Immature natural killer cell (primary cell): ENCODE data around the gene MRPL46. TPM values are rescaled to one million over a fixed set of nuclear protein-coding genes. Genes with fewer than 3 reads are reported as not detected.
"Not testable (repeated sequence)": the region's sequence is repeated elsewhere in the genome, so short reads cannot be mapped to it uniquely, and the experiment has no call there.

ENCODE experiments used
- DNase-seq, 3 donors: peaks; one replicate each; pipeline ENCODE4 v3.0.0; 2022; ENCODE audit warnings: mixed read lengths in 1 of 3
- H3K27ac Mint-ChIP-seq, 6 donors: one replicate each; pipeline ENCODE4 v1.8.0; 2020; ENCODE audit warnings: mixed read lengths in 6 of 6, mild to moderate bottlenecking in 5 of 6, inconsistent platforms in 4 of 6, moderate library complexity in 3 of 6
- H3K27me3 Mint-ChIP-seq, 3 donors: one replicate each; pipeline ENCODE4 v1.8.0; 2020 to 2021; ENCODE audit warnings: low read depth in 3 of 3, mild to moderate bottlenecking in 3 of 3, mixed read lengths in 3 of 3, moderate library complexity in 3 of 3, inconsistent platforms in 1 of 3
- H3K36me3 Mint-ChIP-seq, 3 donors: one replicate each; pipeline ENCODE4 v1.8.0; 2020; ENCODE audit warnings: mixed read lengths in 3 of 3, inconsistent platforms in 2 of 3, mild to moderate bottlenecking in 2 of 3
- H3K4me1 Mint-ChIP-seq, 2 donors: one replicate each; pipeline ENCODE4 v1.8.0; 2020; ENCODE audit warnings: inconsistent platforms in 2 of 2, mild to moderate bottlenecking in 2 of 2, mixed read lengths in 2 of 2, moderate library complexity in 1 of 2
- H3K4me3 Mint-ChIP-seq, 5 donors: one replicate each; pipeline ENCODE4 v1.8.0; 2020; ENCODE audit warnings: mild to moderate bottlenecking in 5 of 5, mixed read lengths in 5 of 5, inconsistent platforms in 3 of 5, moderate library complexity in 3 of 5
- H3K9me3 Mint-ChIP-seq, 6 donors: one replicate each; pipeline ENCODE4 v1.8.0; 2020; ENCODE audit warnings: mild to moderate bottlenecking in 6 of 6, mixed read lengths in 6 of 6, inconsistent platforms in 4 of 6, moderate library complexity in 3 of 6
- polyA plus RNA-seq, 3 donors: library from polyadenylated mRNA; unstranded; fragments of 300-500 nt; fragmentation: Illumina TruSeq; gene quantifications; one replicate each; pipeline ENCODE4 v1.2.3, GENCODE V29; 2021

The MRPL46 gene
- polyA plus RNA-seq, 3 donors from 2014 or later, result 37.8 to 45.8 (median 45.7) TPM

DNA sequence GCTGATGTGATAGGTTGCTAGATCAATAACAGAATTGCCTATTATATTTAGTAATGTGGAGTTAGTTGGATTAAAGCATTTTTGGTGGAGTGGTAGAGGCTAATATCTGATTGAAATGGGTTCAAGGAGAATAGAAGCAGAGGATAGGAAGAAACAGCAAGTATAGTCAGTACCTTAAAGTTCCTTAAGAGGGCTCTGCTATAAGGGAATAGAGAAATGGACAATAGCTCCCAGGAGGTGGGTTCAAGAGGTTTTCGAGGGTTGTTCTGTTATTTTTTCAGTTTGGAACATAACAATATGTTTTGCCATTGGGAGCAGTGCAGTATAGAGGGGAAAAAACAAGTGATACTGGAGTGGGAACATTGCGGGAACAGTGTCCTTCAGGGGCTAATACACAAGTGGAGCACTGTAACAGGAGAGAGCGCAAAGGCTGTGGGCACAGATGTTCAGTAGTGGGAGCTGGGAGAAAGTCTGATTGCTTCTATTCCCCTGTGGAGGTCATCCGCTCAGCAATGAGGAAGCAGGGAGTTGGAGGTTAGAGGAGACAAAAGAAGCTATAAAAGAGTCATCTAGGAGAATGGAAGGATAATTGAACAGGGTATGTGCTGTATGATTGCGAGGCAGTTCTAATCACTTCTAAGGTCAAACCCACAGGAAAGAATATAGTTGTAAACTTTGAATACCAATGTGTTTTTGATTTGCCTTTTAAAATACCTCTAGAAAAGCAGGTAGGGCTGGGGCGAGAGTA is 3.6 kb upstream of the MRPL46 start:
- Mint-ChIP-seq H3K9me3 (no peaks in the 10 kb centered on the region), H3K4me1 (peaks cover 27 to 30% of the 10 kb centered on the region in 2 donors)
- DNase-seq, result no peak

DNA sequence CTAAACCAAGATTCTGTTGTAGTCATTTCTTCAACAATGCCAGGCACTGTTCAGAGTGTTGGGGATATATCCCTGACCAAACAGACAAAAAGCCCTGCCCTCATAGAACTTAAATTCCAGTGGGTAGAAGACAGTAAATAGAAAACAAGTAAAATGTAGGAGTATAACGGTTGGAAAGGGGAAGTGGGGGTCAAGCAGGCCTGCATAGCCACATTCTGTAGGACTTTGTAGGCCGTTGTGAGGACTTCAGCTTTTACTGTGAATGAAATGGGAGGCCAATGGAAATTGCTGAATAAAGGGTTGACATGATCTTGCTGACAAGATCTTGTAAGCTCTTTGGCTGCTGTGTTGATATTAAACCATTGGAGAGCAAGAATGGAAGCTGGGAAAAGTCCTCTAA is 2.1 kb upstream of the MRPL46 start:
- Mint-ChIP-seq H3K36me3 (peaks cover 0 to 6% (median 0%) of the 10 kb centered on the region in 3 donors), H3K4me1 (peaks cover 33 to 35% of the 10 kb centered on the region in 2 donors), H3K27ac (no peak overlapping the region), H3K27me3 (peaks cover 5 to 14% (median 11%) of the 10 kb centered on the region in 3 donors), H3K4me3 (peak overlapping the region in 1 of 5 donors; percentile 98), H3K9me3 (no peaks in the 10 kb centered on the region)
- no peak for DNase-seq

More for the DNA sequence above, 3.6 kb upstream of the MRPL46 start:
- Mint-ChIP-seq H3K27me3 (peaks cover 5 to 14% (median 10%) of the 10 kb centered on the region in 3 donors), H3K27ac (no peak overlapping the region), H3K36me3 (peaks cover 0 to 15% (median 0%) of the 10 kb centered on the region in 3 donors), H3K4me3 (no peak overlapping the region)

DNA sequence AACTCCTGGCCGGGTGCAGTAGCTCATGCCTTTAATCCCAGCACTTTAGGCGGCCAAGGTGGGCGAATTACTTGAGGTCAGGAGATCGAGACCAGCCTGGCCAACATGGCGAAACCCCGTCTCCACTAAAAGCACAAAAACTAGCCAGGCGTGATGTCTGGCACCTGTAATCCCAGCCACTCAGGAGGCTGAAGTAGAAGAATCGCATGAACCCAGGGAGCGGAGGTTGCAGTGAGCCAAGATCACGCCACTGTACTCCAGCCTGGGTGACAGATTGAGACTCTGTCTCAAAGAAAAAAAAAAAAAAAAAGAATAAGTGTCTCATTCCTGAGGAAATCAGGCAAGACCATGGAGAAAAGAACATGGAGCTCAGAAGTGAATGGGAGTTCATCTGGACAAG is 1.5 kb upstream of the MRPL46 start:
- Mint-ChIP-seq H3K4me1 (peaks cover 33 to 35% of the 10 kb centered on the region in 2 donors), H3K4me3 (peak overlapping the region; percentile 85 to 98 (median 97)), H3K27ac (peak overlapping the region in 2 of 6 donors; percentile 97 to 98), H3K27me3 (peaks cover 5 to 14% (median 11%) of the 10 kb centered on the region in 3 donors), H3K36me3 (peaks cover 4 to 12% (median 5%) of the 10 kb centered on the region in 3 donors)
- H3K9me3 Mint-ChIP-seq, DNase-seq: not testable (repeated sequence)

DNA sequence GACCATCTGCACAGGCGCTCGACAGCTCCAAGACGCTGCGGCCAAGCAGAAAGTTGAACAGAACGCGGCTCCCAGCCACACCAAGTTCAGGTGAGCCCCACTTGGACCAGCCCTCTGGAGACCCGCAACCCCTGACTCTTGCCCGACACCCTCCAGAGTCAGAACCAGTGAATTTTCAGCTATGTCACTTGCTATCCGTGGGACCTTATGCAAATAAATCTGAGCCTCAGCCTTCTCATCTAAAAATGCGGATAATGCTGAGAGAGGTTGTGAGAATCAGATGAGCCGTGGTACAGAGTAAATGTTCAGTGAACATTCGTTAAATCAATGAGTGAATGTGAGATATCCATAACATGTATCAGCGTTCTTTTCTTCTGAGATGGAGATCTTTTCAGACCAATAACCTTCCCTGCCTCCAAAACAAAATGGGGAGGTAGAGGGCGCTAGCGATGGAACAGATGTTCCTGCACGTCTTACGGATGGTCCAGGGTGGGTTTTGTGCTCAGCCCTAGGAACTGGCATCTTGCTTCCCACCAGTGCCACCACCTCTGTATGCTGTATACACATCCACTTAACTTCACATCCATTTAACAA is 844 bp upstream of the MRPL46 start:
- H3K36me3 Mint-ChIP-seq, result peaks cover 6 to 16% (median 12%) of the 10 kb centered on the region in 3 donors
- peak overlapping the region; percentile 85 to 98 (median 97) for H3K4me3 Mint-ChIP-seq
- H3K27me3 Mint-ChIP-seq, result peaks cover 5 to 14% (median 11%) of the 10 kb centered on the region in 3 donors
- H3K27ac Mint-ChIP-seq, result peak overlapping the region; percentile 94 to 99 (median 98)
- peaks cover 33 to 35% of the 10 kb centered on the region in 2 donors for H3K4me1 Mint-ChIP-seq
- no peak for DNase-seq
- H3K9me3 Mint-ChIP-seq, result no peaks in the 10 kb centered on the region

DNA sequence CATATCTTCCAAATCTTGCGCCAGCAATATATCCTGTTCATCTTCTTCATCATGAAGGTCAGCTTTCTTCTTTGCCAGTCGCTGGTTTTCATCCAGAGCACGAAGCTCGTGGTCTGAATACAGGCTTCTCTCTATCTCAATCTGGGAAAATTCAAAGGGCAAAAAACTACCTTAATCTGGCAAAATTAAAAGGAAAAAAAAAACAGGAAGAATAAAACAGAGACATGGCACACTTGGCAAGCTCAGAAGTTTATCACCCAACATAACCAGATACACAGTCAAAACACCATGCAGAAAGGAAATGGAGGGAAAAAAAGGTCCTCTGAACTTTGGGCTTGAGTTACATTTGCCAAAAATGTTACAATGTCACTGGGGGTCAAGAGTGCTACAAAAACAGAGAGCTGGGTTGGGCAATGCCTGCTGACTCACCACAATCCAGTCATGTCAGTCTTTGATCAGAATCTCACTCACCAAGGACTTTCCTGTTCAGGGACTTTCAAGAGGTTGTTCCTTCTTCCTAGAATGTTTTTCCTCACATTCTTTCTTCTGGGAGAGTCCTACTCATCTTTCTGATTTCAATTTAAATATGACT is 1.5 kb downstream of the MRPL46 start:
- H3K27me3 Mint-ChIP-seq, result peaks cover 7 to 14% (median 11%) of the 10 kb centered on the region in 3 donors
- peaks cover 7 to 17% (median 13%) of the 10 kb centered on the region in 3 donors for H3K36me3 Mint-ChIP-seq
- DNase-seq, result no peak
- H3K9me3 Mint-ChIP-seq, result no peaks in the 10 kb centered on the region
- H3K27ac Mint-ChIP-seq, result no peak overlapping the region
- H3K4me1 Mint-ChIP-seq, result peaks cover 33 to 35% of the 10 kb centered on the region in 2 donors
- H3K4me3 Mint-ChIP-seq, result peak overlapping the region; percentile 13 to 98 (median 92)

DNA sequence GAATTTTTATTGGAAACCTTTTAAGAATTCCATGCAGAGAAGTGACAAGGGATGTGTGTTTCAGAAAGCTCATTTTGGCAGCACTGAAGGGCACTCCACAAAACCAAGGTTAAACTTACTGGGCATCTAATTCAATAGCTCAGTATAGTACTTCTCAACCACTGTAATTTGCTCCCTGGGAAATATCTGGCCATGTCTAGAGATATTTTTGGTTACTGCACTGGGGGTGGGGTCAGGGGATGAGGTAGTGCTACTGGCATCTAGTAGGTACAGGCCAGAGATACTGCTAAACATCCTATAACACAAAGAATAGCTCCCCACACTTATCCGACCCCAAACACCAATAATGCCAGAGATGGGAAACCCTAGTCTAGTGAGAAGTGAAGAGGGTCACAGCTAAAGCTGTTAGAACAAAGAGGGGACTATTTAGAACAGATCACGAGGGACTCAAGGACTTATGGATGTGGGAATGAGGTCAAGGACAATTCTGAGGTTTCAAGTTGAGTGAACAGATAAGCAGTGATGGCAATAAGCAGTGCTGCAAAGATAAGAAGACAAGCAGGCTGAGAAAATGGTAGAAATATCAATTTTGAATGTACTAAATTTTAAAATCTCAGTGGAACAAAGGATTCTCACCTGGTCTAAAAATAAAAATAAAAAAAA is 3.2 kb downstream of the MRPL46 start:
- Mint-ChIP-seq H3K4me3 (peak overlapping the region in 1 of 5 donors; percentile 3), H3K9me3 (no peaks in the 10 kb centered on the region), H3K27ac (peak overlapping the region in 1 of 6 donors; percentile 52), H3K4me1 (peaks cover 32 to 35% of the 10 kb centered on the region in 2 donors), H3K27me3 (peaks cover 9 to 14% (median 11%) of the 10 kb centered on the region in 3 donors), H3K36me3 (peaks cover 11 to 30% (median 16%) of the 10 kb centered on the region in 3 donors)
- DNase-seq, result no peak

DNA sequence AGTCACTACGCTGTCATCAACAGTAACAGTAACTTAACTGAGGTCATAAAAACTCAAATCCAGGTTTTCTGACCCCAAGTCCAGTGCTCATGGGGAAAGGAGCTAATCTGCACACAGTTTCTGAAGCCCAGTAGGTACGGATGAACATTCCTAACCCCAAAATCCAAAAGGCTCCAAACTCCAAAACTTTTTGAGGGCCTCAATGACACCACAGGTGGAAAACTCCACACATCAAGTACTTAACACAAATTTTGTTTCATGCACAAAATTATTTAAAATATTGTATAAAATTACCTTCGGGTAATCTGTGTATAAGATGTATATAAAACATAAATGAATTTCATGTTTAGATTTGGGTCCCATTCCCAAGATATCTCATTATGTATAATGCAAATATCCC is 10.5 kb downstream of the MRPL46 start:
- no peak overlapping the region for H3K27ac Mint-ChIP-seq
- no peak for DNase-seq
- H3K36me3 Mint-ChIP-seq, result peaks cover 5 to 19% (median 6%) of the 10 kb centered on the region in 3 donors
- no peaks in the 10 kb centered on the region for H3K9me3 Mint-ChIP-seq
- H3K27me3 Mint-ChIP-seq, result peaks cover 0 to 2% (median 1%) of the 10 kb centered on the region in 3 donors
- no peak overlapping the region for H3K4me3 Mint-ChIP-seq
- H3K4me1 Mint-ChIP-seq, result no peaks in the 10 kb centered on the region

DNA sequence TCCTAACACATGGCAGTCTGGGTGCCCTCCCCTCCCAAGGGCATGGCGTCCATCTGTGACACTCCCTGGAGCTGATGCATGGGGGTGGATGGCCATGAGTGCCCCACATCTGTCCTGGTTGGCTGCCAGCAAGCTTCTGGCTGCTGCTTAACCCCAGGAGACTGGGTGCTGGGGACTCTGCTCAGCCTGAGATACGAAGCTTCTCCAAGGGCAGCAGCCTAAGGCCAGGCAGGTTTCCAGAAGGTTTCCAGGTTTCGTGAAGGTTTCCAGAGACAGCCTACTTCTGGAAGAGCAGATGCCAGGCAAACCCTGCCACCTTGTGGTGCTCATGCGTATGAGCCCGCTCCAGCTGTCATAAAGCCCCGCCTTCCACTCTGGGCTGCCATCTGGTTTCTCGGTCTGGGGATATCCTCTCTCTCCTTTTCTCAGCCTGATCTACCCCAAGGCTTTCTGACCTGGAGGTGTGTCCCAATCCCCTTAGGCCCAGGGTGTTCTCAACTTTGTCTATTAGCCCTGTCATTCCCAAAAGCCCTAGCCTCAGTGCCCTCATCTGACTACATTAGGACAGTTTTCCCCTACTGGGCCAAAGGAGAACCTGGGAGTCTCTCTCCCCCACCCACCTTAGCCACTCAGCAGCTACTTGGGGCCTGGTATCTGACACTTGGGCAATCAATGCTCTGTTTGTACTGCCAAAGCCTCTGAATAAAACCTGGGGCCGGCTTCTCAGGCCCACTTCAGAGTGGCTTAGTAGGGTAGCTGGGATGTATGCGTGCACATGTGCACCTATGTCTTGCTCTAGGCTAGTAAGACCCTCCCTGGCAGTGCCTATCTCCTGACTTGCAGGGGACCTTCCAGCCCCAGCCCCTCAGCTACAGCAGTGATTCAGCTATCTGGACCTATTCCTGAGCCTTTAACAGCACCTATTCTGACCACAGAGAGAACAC is 12.0 kb downstream of the MRPL46 start:
- peak in 1 of 3 donors; percentile 6 for DNase-seq
- H3K27ac Mint-ChIP-seq, result no peak overlapping the region
- no peak overlapping the region for H3K4me3 Mint-ChIP-seq
- peaks cover 0 to 4% (median 1%) of the 10 kb centered on the region in 3 donors for H3K27me3 Mint-ChIP-seq
- peaks cover 0 to under 1% of the 10 kb centered on the region in 2 donors for H3K4me1 Mint-ChIP-seq
- no peaks in the 10 kb centered on the region for H3K9me3 Mint-ChIP-seq
- peaks cover 5 to 15% (median 6%) of the 10 kb centered on the region in 3 donors for H3K36me3 Mint-ChIP-seq

DNA sequence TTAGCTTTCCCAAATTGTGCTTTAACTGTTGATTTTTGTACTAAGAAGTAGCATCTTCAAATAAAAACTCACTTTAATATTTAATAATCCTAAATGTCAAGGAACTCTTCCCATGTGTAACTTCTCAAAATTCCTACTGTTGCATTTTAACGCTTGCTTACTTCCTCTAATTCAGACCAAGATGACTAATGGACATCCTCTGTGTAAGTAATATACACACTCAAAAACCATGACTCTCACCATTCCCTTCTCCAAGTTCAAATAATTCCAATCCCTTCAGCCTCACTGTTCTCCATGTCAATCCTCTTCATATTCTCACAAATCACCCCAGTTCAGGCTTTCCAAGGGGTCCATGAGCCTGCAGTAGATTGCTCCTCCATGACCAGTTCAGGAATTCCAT is 13.0 kb downstream of the MRPL46 start:
- no peak for DNase-seq
- Mint-ChIP-seq H3K4me3 (no peak overlapping the region), H3K27ac (no peak overlapping the region), H3K36me3 (peaks cover 0 to 7% (median 3%) of the 10 kb centered on the region in 3 donors), H3K4me1 (peaks cover 0 to 5% of the 10 kb centered on the region in 2 donors), H3K9me3 (no peaks in the 10 kb centered on the region), H3K27me3 (peaks cover 0 to 7% (median 0%) of the 10 kb centered on the region in 3 donors)

DNA sequence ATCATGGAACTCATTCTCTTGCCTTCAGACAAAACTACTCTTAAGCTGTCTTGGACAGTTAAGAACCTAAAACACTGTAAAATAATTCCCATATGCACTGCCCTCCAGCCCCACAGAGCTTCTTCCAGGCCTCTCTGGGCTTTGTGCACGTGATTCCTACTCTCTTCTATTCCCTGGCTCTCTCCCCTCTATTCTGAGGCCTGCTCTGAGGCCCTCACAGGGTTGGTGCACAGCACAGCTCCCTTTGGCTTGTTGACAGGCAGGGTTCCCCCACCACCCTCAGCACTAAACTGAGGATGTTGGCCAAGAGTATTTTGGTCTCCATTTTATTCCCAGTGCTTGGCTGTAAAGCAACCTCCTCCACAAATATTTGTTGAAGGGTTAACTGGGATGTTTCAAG is 13.5 kb downstream of the MRPL46 start:
- Mint-ChIP-seq H3K27ac (no peak overlapping the region), H3K27me3 (peaks cover 1 to 7% (median 2%) of the 10 kb centered on the region in 3 donors), H3K9me3 (no peaks in the 10 kb centered on the region), H3K4me1 (peaks cover 0 to 5% of the 10 kb centered on the region in 2 donors), H3K4me3 (no peak overlapping the region), H3K36me3 (peaks cover 0 to 3% (median 3%) of the 10 kb centered on the region in 3 donors)
- DNase-seq, result no peak

DNA sequence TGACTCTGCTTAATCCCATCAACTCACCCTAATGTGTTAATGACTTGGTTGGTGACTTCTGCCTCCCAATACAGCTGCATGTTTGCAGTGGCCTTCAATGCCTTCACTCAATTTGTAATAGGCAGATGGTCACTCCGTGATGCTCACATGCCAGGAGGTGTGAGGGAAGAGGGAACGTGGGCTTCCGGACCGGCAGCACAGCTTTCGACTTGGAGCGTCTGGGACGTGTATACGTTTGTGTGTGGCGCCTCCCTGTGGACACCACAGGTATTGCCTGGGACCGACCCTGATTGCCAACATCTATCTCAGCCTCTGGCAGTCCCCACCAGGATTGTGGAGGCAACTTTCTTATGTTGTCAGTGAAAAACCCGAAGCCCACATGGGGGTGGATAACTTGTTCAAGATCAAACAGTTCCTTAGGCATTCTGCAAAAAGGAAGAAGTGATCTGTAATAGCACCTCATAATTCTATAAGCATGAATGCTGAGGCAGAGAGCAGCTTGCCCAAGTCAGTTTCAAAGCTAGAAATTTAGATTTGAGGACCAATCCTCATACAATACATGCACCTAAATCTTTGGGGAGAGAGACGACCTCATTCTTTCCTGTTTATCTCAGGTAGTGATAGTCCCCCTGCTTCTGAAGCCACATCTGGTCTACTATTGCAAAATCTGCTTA is 16.9 kb downstream of the MRPL46 start:
- Mint-ChIP-seq H3K9me3 (no peaks in the 10 kb centered on the region), H3K4me1 (peaks cover 0 to 5% of the 10 kb centered on the region in 2 donors), H3K36me3 (no peaks in the 10 kb centered on the region), H3K27me3 (peaks cover 2 to 7% (median 4%) of the 10 kb centered on the region in 3 donors), H3K27ac (no peak overlapping the region), H3K4me3 (no peak overlapping the region)
- DNase-seq, result peak in 1 of 3 donors; percentile 17

DNA sequence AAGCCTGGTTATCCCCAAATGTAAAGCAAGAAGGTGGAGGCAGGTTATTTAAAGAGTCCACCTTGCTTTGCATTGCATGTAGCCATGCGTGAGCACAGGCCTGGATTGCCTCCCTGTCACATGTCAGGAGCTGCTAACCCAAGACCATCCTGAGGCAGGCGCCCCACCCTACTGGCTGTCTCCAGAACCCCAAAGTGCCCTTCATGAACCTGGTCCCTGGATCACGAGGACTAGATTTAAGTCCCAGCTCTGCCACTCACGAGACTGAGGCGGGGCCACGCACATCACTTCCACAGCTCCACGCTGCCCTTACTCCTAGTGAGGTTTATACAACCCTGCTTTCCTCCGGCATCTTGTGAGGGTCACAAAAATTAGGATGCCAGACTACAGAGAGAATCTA is 17.6 kb downstream of the MRPL46 start:
- Mint-ChIP-seq H3K27me3 (peaks cover 2 to 7% (median 4%) of the 10 kb centered on the region in 3 donors), H3K36me3 (no peaks in the 10 kb centered on the region), H3K9me3 (no peaks in the 10 kb centered on the region), H3K4me1 (peaks cover 0 to 5% of the 10 kb centered on the region in 2 donors), H3K4me3 (no peak overlapping the region), H3K27ac (no peak overlapping the region)
- DNase-seq, result no peak
